ENCODE measurements around the gene LCLAT1. TPM values are rescaled to one million over a fixed set of nuclear protein-coding genes. Genes with fewer than 3 reads are reported as not detected.

Gene LCLAT1
- total RNA-seq, 1 donor from 2014 or later: 17.8 TPM

DNA sequence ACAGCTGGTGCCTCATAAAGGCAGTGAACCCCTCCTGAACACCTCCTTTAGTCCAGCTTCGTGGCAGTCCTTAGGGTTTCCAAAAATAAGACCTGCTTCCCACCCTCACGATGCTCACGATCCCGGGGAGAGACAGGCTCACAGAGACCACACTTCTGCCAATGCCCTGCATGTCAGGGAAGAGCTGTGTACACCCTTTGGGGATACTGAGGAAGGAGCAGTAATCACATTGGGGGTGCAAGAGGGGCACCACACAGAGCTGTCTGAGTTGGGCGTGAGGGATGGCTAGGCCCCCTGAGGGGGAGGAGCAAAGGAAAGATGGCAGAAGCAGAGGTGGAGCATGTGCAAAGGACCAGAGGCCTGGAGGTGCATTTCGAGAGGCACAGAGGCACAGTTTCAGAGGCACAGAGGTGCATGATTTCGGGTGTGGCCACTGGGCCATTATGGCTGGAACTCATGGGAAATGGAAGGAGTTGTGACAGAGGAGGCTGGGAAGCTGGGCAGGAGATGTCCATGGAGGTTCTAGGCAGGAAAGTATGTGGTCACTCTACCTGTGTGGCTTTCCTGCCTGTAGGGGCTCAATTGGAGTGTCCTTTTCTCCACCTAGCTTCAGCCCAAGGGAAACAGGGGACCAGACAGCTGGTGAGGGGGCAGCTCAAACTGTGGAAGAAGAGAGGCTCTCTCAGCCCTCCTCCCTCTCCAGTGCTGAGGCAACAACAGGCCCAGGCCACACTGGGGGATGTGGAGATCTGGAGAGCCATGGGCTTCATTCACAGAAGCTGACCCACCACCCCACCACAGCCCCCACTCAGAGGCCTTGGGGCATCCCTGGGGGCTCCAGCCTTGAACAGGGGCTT, 244.3 kb downstream of the LCLAT1 start:
- DNase-seq (ENCODE audit: low spot score): no peak
- Mint-ChIP-seq H3K4me3 (ENCODE audit: unreplicated experiment) (no peak overlapping the region), H3K27ac (ENCODE audit: unreplicated experiment) (no peak overlapping the region), H3K36me3 (ENCODE audit: low read depth) (no peaks in the 10 kb centered on the region), H3K9me3 (ENCODE audit: low read depth) (no peaks in the 10 kb centered on the region), H3K27me3 (ENCODE audit: low read depth) (no peaks in the 10 kb centered on the region), H3K4me1 (ENCODE audit: low read depth) (peaks cover 37% of the 10 kb centered on the region)
- TF ChIP-seq, protein P1, sequence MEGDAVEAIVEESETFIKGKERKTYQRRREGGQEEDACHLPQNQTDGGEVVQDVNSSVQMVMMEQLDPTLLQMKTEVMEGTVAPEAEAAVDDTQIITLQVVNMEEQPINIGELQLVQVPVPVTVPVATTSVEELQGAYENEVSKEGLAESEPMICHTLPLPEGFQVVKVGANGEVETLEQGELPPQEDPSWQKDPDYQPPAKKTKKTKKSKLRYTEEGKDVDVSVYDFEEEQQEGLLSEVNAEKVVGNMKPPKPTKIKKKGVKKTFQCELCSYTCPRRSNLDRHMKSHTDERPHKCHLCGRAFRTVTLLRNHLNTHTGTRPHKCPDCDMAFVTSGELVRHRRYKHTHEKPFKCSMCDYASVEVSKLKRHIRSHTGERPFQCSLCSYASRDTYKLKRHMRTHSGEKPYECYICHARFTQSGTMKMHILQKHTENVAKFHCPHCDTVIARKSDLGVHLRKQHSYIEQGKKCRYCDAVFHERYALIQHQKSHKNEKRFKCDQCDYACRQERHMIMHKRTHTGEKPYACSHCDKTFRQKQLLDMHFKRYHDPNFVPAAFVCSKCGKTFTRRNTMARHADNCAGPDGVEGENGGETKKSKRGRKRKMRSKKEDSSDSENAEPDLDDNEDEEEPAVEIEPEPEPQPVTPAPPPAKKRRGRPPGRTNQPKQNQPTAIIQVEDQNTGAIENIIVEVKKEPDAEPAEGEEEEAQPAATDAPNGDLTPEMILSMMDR (IDR thresholded peaks at IDR 0.05): no peak

DNA sequence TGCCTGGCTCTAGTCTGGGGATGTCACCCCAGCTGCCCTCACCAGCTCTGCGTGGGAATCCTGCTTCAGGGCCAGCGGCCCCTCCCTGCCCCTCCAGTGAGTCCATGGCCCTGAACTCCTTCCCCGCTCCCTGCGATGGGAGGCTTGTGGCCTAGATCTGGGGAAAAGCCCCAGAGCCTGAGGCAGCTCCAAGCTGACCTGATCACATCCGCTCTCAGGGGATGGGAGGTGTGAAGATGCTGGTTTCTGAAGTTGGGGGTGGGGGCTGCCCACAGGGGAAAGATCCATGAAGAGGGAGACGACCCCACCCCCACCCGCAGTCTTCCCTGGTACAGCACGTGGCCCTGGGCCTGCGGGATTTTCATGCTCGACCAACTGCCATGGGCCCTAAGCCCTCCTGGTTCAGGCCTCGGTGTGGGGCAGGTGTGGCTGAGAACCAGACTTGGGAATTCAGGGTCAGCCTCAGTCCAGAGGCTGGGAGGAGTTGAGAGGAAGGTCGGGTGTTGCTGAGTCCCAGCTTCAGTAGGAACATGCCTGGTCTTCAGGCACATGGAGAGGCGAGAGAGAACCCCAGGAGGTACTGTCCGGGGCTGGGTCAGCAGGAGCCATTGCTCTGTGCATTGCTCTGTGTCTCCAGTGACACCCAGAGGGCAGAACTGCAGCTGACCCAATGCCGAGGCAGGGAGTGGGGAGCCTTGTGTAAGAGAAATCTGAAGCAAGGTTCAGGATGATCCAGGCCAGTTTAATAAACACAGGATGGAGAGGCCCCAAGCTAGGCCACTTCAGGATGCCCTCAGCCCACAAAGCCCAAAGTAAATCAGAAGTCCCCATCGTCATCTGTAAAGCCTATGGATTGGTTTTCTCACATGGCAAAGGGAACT, 245.1 kb downstream of the LCLAT1 start:
- Mint-ChIP-seq H3K27ac (ENCODE audit: unreplicated experiment) (no peak overlapping the region), H3K4me1 (ENCODE audit: low read depth) (peaks cover 37% of the 10 kb centered on the region), H3K9me3 (ENCODE audit: low read depth) (no peaks in the 10 kb centered on the region), H3K4me3 (ENCODE audit: unreplicated experiment) (no peak overlapping the region), H3K27me3 (ENCODE audit: low read depth) (no peaks in the 10 kb centered on the region), H3K36me3 (ENCODE audit: low read depth) (no peaks in the 10 kb centered on the region)
- TF ChIP-seq, protein P1 (IDR thresholded peaks at IDR 0.05): peak; percentile 52
- DNase-seq (ENCODE audit: low spot score): no peak

DNA sequence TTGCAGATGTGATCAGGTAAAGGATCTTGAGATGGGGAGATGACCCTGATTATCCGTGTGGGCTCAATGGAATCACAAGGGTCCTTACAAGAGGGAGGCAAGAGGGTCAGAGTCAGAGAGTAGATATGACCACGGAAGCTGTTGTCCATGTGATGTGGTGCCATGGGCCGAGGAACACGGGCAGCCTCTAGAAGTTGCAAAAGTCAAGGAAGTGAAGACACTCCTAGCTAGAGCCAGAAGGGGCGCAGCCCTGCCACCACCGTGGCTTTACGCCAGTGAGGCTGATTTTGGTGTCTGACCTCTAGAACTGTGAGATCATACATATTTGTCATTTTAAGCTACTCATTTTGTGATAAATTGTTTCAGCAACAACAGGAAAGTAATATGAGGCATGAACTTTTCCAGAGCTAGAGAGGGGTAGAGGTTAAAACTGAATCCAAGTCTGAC, 245.8 kb downstream of the LCLAT1 start:
- Mint-ChIP-seq H3K4me1 (ENCODE audit: low read depth) (peaks cover 37% of the 10 kb centered on the region), H3K4me3 (ENCODE audit: unreplicated experiment) (no peak overlapping the region), H3K36me3 (ENCODE audit: low read depth) (no peaks in the 10 kb centered on the region), H3K27me3 (ENCODE audit: low read depth) (no peaks in the 10 kb centered on the region), H3K9me3 (ENCODE audit: low read depth) (peaks cover 3% of the 10 kb centered on the region), H3K27ac (ENCODE audit: unreplicated experiment) (no peak overlapping the region)
- TF ChIP-seq, protein P1 (IDR thresholded peaks at IDR 0.05): no peak
- no peak for DNase-seq (ENCODE audit: low spot score)

Other genes starting within 250 kb of the LCLAT1 start
- 88.6 to 96.6 TPM (median 88.8 TPM) in 3 replicates for gene LBH, start 215.7 kb upstream of the LCLAT1 start, total RNA-seq